HG02763 (cell line): ENCODE results near the gene MERTK.
"Not testable (repeated sequence)": the region's sequence is repeated elsewhere in the genome, so short reads cannot be mapped to it uniquely, and the experiment has no call there.

Experiments used
- ATAC-seq: cut with Tn5 transposase; IDR thresholded peaks from one replicate; pipeline ENCODE4 v1.9.1; 2021; ENCODE audit warnings: mild to moderate bottlenecking, moderate library complexity; ENCODE audit not compliant: unreplicated experiment

MERTK gene

DNA sequence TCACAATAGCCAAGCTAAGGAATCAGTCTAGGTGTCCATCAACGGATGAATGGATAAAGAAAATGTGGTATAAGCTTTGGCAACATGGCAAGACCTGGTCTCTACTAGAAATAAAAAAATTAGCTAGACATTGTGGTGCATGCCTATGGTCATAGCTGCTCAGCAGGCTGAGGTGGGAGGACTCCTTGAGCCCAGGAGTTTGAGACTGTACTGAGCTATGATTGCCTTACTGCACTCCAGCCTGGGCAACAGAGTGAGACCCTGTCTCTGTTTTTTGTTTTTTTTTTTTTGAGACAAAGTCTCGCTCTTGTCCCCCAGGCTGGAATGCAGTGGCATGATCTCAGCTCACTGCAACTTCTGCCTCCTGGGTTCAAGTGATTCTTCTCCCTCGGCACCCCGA, 11.6 kb downstream of the MERTK start:
- not testable (repeated sequence) for ATAC-seq

DNA sequence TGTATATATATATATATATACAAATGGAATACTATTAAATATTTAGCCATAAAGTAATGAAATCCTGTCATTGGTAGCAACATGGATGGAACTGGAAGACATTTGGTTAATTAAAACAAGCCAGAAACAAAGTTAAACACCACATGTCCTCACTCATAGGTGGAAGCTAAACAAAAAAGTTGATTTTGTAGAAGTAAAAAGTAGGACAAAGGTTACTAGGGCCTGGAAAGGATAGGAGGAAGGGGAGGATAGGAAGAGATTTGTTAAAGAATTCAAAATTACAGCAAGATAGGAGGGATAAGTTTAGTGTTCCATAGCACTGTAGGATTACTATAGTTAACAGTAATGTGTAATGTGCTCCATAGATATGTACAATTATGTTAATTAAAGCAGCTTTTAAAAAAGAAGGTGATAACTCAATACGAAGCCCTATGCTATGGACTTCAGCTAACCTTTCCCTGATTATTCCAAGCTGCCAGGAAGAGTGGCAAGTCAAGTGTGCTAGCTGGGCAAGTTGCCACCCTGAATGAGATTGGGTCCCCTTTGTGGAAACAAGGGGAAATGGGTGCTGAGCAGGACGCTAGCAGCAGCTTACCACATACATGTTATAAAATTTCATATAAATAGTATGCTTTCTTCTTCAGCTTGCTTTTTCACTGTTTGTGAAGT, 12.3 kb downstream of the MERTK start:
- ATAC-seq = no peak

DNA sequence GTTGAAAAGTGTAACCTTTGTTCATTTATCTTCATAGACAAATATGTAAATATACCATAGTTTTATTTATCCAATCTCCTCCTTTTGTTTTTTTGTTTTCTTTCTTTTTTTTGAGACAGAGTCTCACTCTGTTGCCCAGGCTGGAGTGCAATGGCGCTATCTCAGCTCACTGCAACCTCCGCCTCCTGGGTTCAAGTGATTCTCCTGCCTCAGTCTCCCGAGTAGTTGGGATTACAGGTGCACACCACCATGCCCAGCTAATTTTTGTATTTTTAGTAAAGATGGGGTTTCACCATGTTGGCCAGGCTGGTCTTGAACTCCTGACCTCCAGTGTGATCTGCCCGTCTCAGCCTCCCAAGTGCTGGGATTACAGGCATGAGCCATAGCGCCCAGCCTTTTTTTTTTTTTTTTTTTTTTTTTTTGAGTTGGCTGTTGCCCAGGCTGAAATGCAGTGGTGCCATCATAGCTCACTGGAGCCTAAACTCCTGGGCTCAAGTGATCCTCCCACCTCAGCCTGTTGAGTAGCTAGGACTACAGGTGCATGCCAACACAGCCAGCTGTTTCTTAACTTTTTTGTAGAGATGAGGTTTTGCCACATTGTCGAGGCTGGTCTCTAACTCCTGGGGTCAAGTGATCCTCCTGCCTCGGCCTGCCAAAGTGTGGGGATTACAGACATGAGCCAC, 13.0 kb downstream of the MERTK start:
- not testable (repeated sequence) for ATAC-seq

DNA sequence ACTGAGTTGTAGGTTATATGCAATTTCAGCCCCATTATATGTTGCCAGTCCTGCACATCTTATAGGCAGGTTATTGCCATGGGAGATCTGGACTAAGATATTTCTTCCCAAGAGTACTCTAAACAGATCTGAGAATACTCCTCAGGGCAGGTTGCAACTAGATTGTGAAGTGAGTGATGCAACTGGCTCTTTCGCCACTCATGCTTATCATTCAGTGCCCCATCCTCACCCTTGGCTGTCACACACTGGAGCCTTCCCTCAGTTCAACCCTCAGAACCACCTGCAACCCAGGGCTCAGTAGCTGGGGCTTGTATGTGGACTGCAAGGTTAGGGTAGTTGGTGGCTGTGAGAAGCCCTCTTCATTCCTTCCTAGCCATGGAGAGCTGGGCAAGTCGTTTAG, 14.1 kb downstream of the MERTK start:
- no peak for ATAC-seq

DNA sequence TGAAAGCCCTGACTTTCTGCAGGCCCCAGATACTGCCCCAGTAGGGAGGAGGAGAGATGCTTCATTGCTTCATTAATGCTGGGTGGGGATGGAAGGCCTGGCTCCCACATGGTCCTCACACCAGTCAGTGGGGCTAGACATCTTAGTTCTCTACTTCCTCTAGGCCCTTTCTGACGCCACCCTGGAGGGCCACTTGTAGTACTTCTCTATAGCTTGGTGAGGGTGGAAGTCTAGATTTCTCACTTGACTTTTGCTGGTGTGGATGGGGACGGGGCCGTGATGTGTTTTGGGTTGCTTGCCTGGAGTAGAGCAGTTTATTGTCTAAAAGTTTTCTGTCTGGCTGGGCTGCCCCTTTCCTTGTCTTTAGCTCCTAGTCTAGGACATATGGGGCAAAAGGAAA, 18.7 kb downstream of the MERTK start:
- no peak for ATAC-seq

DNA sequence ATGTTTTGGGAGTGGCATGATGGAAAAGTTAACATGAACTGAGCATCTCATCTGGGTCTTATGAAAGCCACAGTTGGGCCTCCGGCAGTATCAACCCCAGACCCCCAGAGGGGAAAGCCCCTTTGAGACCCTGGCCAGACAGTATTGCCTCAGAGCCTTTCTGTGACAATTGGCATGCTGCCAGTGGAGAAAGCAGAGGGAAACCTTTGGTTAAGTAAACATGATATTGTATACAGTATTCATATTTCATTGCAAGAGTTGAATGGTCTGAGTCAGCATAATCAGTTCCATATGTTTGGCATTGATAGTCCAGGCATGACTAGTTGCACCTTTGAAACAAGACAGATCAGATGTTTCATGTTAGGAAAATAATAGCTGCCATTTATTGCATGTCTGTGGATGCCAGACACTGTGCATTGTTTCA, 20.0 kb downstream of the MERTK start:
- no peak for ATAC-seq

DNA sequence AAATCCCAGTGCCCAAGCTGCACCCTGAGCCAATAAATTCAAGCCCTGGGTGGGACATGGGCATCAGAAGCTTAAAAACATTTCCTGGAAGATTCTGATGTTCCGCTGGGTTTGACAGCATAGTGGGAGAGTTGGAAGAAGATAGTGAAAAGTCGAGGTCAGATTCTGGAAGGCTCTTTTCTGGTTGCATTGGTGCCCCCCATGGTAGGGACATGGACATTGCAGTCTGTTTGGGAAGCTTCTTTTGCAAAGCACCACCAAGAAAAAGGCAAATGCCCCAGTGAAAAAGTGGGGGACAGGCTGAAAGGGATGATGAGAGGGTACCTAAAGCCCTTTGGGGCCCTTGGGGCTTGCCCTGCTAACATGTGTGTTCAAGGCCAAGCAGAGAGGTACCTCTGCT, 21.0 kb downstream of the MERTK start:
- ATAC-seq = no peak

DNA sequence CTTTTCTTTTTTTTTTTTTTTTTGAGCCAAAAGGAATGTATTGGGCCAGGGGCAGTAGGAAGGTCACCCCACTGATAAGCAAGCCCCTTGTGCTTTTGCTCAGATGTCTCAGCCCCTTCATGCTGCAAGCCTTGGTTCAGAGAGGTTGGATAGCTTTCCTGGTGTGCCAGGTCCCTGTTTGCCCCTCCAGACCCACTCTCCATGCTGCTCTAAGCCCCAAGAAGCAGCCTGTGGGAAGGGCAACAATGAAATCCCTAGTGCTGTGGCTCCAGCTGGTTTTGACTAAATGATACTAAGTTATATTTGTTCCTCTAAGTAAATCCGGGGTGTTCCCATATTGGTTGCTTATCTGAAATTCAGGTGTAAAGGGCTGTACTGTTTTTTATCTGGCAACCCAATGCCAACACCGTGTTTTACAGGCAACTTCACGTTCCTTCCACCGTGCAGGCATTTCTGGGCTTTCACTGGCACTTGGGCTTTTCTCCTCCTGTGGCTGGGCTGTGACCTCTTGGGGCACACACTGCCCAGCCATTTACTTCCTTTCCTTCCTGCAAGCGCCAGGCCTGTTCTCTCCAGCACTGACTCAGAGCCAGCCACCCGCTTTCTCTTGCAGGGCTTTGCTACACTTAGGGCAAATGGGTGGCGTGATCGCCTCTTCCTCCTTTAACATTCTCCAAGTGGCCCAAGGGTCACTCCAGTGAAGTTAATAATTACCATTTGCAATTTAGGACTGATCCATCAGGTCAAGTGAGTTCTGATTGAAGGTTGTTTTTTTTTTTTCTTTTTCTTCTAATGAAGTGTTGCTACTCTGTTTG, 21.6 kb downstream of the MERTK start:
- no peak for ATAC-seq

DNA sequence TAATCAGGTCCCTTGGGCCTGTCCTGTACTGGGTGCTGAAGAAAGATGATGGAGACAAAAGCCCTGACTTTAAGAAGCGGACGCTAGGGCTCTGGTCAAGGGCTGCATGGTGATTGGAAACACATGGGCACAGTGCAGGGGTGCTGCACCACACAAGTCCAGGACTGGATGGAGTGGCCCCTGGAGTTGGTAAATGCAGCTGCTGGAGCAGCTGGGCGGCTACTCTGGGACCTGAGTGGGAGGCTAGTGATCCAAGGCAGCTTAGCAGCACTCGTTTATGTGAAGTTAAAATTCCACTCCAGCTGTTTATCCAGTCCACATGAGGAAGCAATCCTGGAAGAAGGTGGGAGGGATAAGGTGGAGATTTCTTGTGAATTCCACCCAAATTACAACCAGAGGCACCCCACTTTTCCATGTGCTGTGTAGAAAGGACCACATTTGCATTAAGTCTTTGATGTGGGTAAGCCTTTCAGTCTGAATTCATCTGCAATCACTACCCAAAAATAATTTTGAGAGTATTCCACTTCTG, 24.9 kb downstream of the MERTK start:
- ATAC-seq = no peak

DNA sequence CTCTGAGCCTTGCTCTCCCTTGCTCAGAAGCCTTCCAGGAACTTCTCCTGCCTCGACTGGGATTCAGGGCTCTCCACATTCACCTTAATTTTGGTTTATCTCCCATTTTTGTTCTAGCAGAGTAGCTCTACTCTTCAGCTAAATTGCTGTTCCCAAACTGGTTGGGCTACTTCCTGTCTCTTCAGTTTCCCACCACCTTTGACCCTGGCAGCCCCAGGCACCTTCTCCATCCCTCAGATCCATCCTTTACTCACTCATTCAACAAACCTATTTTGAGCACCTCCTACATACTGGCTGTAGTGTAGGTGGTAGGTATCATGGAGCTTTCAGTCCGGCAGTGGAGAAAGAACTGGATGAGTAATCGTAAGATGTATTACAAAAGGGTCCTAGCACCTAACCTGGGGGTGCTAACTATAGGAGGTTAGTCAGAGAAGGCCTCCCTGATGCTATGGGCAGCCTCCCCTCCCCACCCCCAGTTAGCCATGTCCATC, 26.3 kb downstream of the MERTK start:
- ATAC-seq = no peak

DNA sequence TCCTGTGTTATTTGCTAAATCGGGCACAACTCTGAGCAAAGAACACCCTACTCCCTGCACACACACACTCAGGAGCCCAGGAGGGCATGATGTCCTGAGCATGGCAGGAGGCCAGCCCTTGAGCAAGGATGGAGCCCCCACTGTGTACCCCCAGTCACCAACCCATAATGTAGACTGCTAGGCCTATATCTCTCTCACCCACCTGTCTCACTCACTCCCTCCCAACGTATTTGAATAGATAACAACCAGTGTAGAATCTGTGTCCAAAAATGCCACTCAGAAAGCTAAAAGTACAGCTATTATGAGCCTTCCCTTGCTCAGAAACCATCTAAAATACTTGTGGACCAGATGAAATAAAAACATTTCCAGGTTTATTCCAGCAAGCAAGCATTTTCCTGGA, 29.3 kb downstream of the MERTK start:
- no peak for ATAC-seq

DNA sequence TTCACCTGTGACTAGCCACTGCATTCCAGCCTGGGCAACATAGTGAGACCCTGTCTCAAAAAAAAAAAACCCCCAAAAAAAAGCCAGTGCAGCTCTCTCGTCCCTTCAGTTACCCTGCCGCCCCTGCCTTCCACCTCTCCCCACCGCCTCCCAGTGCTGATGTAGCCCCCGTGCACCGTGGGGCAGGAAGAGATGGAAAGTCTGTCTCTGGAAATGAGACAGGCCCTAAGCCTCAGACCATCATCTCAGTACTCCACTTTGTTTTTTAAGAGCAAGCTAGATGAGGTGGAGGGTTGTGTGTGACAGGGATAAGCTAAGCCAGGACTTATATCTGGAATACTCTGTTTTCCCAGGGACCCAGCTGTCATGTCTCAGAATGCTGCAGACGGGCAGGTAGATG, 32.0 kb downstream of the MERTK start:
- no peak for ATAC-seq

DNA sequence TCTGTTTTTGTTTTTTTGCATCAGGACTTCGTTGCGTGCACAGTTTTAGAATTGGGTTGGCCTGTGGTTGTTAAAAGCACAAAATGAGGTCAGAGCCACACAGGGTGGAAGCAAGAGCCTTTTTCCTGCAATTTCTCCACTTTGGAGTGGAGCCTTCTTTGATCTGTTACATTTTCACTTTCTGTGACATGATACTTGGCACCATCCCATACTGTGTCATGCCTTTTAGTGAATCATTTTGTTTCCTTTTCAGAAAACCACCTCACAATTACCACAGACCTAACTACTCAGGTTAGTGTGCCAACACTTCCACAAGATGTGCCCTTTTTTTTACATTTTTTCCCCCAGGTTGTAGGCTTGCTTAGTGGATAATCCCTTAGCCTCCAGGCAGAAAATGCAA, 32.5 kb downstream of the MERTK start:
- no peak for ATAC-seq

DNA sequence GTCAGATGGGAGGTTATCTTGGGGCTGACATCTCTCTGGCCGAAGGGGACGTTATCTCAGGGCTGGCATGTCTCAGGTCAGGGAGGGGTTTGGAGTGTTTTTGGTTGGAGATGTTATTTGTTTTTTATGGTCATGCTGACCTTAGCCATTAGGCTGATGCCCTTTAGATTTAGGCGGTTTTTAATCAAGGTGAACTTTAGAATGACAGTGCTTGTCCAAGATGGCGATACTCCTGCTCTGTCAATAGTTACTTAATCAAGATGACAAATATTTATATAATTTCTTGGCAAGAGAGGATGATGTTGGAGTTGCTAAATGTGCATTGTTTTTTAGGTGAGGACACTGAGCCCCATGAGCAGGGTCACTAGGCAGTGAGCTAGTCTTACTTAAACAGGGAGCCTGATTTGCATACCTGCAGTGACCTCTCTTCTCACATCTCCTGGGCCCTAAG, 34.5 kb downstream of the MERTK start:
- ATAC-seq = no peak

DNA sequence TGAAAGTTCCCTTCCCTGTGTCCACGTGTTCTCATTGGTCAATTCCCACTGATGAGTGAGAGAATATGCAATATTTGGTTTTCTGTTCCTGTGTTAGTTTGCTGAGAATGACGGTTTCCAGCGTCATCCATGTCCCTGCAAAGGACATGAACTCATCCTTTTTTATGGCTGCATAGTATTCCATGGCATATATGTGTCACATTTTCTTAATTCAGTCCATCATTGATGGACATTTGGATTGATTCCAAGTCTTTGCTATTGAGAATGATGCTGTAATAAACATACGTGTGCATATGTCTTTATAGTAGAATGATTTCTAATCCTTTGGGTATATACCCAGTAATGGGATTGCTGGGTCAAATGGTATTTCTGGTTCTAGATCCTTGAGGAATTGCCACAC, 35.5 kb downstream of the MERTK start:
- not testable (repeated sequence) for ATAC-seq

DNA sequence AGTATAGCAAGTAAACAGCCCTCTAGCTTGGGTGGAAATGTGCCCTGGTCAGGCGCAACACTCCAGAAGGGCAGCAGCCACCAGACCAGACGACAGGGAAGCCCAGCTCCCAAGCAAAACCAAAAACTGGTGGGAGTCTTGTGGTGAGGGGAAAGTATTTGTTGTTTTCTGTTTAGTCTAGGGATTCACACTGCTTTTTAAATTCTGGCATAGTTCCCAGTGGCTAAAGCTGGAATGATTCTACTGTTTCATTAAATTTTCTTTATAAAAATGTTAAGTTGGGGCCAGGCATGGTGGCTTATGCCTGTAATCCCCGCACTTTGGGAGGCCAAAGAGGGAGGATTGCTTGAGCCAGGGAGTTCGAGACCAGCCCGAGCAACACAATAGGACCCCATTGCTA, 38.5 kb downstream of the MERTK start:
- no peak for ATAC-seq

DNA sequence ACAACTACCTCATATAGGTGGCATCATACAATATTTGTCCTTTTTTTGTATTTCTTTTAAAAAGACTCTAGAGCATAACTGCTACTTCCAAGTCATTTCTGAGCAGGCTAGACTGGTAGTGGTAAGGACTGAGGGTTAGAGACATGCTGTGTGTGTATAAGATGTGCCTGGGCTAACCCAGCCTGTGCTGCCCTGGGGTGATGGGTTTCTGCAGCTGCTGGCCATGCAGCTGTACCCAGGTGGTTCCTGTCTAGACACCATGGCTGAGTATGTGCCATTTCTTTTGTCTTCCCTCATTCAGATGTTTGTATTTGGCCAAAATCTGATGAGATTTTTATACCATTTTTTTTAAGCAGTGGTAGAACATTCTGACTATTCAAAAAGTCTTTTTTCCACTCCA, 40.0 kb downstream of the MERTK start:
- ATAC-seq = no peak

DNA sequence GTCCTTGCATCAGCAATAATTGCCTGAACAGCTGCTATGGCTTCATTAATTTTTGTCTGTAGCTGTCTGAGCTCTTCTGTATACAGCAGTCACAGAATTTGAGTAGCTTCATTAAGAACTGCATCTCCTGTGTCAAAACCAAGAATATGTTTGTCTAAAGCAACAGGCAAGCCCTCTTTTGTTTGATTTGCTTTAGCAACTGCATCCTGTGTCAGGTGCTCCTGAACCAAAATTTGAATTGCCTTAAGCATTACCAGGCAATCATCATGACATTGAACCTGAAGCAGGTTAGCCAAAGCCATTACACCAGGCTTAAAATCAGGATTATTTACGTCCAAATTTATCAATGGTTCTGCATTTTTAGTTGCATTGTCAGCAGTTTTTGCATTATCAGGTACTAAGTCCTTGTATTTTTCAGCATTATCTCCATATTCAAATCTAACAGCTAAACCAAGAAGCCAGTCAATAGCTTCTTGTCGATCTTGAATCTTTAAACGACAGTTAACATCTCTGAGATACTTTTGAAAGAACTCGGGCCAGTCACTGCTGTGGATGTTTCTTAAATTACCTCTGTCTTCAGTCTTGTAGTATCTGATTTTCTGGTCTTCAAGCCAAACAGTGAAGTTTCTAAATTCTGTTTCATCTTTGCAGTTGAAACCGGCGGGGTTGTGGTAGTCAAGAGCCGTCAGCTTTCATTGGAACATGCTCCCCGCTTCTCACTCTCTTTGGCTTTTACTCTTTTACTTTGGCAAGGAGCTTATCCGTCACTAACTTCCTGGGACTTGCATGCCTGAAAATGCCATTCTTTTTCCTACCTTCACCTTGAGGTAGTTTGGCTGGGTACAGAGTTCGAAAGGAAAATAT, 42.2 kb downstream of the MERTK start:
- no peak for ATAC-seq

DNA sequence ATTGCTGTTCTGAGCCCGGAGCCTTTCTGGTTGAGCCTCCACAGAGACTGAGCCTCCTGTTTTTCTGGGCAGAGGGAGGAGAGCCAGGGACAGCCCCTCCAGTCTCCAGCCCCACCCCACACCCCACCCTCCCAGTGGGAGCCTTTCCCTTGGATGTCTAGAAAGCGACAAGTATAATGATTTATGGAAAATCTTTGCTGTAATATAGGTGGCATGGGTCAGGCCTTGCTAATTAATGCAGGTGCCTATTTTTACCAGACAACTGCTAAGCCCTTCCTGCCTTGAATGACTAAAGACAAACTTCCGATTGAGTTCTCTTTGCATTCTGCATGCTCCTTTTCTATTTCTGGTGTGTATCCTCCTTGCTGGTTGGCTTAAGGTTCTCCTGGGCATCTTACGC, 43.1 kb downstream of the MERTK start:
- ATAC-seq = no peak

DNA sequence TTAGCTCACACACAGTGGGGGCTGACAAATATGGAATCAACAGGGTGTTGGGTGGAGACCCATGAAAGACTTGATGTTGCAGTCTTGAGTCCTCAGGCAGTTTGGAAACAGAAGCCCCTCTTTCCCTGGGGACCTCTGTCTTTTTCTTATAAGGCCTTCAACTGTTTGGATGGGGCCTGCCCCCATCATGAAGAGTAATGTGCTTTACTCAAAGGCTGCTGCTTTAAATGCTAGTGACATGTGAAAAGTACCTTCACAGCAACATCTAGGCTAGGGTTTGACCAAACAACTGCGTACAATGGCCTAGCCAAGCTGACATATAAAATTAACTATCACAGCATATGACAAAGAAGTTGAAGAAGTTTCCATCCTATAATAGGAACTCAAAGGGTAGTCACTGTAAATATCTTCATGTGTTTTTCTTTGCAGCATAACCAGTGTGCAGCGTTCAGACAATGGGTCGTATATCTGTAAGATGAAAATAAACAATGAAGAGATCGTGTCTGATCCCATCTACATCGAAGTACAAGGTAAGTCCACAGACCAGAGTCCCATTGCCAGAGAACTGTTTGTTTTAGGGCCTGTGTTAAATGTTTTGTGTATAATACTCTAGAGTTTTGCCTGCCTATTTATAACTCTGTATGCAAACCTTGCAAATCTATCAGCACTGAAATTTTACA, 46.3 kb downstream of the MERTK start:
- no peak for ATAC-seq
